RKO (cell line): ENCODE data around the gene SCARB1.

ENCODE experiments used
- DNase-seq: peaks from one replicate; pipeline ENCODE4 v3.0.0-alpha.2; 2016; ENCODE audit warnings: low spot score

SCARB1 gene

DNA sequence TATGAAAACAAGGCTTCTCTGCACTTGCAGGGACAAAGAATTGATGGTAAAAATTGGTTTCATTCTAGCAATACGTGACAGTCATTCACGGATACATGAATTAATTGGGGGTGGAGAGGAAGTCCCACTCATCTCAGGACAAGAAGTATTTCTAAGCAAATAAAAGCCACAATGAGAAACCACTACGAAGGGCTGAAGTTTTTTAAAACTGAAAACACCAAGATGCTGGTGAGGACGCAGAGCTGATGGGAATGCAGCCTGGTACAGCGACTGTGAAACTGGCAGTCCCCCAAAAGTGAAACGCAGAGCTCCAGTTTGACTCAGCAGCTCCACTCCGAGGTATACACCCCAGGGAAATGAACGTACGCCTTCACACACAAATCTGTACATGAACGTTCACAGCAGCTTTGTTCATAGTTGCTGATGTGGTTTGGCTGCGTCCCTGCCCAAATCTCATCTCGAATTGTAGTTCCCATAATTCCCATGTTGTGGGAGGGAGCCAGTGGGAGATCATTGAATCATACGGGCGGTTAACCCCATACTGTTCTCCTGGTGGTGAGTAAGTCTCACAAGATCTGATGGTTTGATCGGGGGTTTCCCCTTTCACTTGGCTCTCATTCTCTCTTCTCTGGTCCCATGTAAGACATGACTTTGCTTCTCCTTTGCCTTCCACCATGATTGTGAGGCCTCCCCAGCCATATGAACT is 89.0 kb downstream of the SCARB1 start:
- peak; percentile 85 for DNase-seq

DNA sequence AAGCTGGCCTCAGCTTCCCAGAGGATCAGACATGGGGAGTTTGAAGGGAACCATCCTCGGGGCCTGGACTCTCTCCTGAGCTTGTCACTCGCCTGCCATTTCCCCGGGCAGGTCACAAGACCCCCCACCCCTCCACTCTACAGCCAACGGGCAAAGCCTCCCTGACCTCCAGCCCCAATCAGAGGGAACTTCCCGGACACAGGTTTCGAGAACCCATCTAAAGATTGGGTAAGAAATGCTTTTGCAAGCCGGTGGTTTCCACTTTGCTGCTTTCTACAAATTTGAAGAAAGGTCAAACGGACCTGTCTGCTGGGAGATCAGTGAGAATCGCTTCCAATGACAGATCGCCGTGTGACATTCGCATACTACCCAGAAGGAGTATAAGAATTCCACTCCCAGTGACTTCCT is 89.6 kb downstream of the SCARB1 start:
- no peak for DNase-seq

GRCh38 chr12:124772289-124773170 is 91.1 kb downstream of the SCARB1 start:
- DNase-seq = no peak

- DNase-seq = peak; percentile 63
Measured at GRCh38 chr12:124771462-124772288, 92.0 kb downstream of the SCARB1 start.

- no peak for DNase-seq
Measured at GRCh38 chr12:124770728-124771127, 92.9 kb downstream of the SCARB1 start.

DNA sequence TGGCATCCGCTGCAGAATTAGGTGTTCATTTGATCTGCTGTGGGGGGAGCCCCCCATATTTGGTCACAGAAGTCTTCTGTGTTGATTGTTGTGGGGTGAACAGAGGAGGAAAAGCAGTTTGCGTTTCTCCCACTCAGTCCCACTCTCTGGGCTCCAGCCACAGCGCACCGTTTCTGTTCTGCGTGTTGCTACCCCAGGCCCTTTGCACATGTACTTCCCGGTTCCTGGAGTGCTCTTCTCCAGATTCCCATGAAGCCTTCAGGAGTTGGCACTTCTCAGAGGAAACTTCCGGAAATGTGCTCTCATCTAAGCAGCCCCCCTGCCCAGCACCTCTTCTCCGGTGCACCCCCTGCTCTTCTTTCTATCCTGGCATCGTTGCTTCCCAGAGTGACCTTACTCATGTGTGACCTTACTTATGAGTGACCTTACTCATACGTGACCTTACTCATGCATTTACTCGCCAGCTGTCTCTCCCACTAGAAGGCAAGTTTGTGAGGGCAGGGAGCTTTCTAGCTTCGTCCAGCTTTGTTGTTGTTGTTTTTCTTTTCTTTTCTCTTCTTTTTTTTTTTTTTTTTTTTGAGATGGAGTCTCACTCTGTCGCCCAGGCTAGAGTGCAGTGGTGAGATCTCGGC is 93.7 kb downstream of the SCARB1 start:
- peak; percentile 27 for DNase-seq

DNA sequence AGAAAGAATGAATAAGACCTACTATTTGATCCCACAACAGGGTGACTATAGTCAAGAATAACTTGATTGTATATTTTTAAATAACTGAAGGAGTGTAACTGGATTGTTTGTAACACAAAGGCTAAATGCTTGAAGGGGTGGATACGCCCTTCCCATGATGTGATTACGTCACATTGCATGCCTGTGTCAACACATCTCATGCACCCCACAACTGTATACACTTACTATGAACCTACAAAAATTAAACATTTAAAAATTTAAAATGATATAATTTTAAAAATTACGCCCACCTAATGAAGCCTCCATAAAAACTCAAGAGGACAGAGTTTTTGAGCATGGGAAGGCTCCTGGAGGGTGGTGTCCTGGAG is 94.5 kb downstream of the SCARB1 start:
- DNase-seq = no peak

- no peak for DNase-seq
Measured at GRCh38 chr12:124768452-124769162, 95.1 kb downstream of the SCARB1 start.

DNA sequence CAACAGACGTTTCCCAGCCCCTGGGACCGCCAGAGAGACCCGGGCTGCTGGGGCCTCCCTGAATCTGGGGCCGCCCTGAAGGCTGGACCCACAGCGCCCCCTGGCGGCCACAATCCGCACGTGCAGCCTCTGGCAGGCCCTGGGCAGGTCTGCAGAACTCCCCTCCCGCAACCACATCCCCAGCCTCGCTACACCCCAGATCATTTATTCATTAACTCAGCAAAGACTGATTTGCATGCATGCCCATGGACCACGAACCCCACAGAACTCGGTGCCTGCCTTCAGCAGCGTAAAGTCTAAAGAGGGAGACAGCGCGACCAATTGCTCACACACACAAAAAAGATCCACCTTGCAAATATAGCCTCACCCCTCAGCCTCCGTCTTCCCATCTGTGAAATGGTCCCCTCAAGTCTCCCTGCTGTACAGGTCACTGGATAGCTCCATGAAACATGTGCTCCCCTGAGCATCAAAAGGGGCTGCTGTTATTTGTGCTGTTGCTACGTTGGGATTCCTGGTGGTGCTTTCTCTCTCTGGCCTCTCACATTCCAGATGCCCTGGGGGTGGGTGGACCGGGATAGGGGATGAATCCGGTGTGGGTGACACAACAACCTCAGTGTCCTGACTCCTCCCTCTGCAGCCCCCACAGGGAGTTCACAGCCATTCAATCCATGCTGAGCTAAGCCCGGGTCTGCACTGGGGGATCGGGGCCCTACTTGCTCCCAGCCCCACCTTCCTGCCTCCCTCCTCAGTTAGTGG is 96.4 kb downstream of the SCARB1 start:
- DNase-seq = peak; percentile 48

- no peak for DNase-seq
Measured at GRCh38 chr12:124766727-124767065, 97.0 kb downstream of the SCARB1 start.

DNA sequence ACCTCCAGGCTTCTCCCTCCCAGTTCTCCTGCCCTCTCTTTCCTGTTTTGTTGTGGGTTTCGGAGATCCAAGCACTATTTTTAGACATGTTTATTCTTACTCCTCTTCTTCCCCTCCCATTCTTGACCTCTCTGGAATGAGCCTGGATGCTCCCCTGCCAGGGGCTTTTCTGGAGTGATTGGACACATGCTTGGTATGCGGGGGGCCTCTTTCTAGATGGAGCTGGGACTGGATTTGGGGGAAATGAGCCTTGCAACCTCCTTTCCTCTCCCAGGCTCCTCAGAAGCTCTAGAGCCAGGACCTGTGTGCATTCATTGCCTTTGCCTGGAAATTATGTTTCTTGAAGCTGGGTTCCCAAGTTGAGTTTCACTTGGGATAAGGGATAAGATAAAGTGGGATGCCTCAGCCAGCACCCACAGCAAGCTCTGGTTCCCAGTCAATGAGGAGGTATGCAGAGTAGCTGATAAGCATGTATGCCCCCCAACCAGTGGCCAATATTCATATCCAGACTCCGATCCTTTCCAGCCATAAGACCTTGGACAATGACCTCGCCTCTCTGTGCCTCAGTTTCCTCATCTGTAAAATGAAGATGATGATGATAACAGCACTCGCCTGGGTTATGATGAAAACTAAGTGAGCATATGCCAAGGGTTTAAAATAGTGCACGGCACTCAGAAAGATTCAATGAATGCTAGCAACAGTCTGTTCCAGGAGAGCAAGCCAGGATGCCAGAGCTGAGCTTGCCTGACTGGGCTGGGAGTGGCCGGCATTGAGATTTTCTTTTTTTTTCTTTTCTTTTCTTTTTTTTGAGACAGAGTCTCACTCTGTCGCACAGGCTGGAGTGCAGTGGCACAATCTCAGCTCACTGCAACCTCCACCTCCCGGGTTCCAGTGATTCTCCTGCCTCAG is 97.8 kb downstream of the SCARB1 start:
- DNase-seq = no peak

DNA sequence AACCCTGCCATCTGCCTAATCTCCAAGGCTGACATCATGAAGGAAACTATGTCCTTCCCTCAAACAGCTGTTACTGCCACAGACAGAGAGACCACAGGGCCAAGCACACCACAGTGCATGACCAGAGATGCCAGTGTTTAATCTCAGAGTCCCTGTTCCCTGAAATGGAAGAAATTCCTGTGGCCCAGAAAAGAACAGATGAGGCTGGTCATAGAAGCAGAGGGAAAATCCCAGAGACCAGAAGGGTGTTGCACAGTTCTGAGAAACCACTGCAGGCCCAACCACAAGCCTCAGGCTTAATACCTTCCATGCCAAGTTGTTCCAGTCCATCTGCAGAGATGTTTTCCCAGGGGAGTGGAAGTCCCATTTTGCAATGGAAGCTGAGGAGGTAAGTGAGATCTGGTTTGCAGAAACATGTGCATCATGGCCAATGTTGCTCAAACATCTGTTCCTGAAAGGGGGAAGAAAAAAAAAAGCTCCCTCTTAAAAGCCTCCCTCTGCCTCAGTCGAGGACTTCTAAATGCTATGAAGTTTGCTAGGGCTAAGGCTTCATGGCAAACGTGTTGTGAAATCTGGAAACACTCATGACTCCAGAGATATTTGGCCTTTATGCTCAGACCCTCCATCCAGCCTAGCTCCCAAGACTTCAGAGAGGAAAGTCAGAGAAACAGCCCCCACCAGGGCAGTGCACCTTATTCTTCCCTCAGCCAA is 98.6 kb downstream of the SCARB1 start:
- DNase-seq = no peak

DNA sequence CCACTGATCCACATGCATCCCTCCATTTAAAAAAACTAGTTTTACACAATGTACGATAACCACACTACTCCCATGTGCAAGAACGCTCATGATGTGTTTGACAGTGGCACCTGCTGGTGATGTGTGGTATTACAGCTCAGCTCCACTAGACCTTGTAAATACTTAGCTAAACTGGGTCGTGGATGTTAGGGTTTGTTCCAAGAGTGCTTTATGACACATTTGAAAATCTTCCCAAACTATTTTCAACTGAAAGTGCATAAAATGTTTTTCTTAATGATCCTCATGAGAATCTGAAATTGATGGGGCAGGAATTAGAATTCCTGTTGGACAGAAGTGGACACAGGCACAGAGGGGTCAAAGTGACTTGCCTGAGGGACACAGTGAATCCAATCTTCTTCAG is 99.2 kb downstream of the SCARB1 start:
- peak; percentile 31 for DNase-seq

DNA sequence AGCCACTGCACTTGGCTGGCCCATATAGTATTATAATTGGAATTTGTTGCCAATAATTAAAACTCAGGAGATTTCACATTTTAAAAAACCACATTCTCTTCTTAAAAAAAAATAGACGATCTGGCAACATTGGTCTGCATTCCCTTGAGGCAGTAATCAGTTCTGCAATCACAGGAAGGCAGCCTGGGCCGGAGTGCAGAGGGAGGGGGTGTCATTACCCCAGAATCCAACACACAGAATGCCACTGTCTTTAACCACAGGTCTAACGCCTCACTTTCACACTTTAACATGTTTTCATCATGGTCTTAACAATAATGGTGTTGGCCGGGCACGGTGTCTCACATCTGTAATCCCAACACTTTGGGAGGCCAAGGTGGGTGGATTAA is 100.1 kb downstream of the SCARB1 start:
- no peak for DNase-seq

- DNase-seq = no peak
Measured at GRCh38 chr12:124762791-124763593, 100.7 kb downstream of the SCARB1 start.

GRCh38 chr12:124762384-124762783 is 101.3 kb downstream of the SCARB1 start:
- DNase-seq = no peak

GRCh38 chr12:124761871-124762270 is 101.8 kb downstream of the SCARB1 start:
- DNase-seq = no peak

DNA sequence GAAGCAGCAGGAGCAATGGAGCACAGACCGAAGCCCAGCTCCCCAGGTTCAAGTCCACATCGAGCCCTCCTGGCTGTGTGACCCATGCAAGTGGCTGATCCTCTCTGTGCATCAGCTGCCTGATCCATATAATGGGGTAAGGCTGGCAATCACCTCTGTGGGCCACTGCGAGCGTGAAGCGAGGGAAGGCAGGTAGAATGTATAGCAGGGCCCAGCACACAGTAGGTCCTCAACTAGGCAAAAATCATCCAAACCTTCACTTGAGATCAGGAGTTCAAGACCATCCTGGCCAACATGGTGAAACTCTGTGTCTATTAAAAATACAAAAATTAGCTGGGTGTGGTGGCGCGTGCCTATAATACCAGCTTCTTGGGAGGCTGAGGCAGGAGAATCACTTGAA is 102.6 kb downstream of the SCARB1 start:
- no peak for DNase-seq
